ENCODE results near the gene CTSD.

Gene CTSD

DNA sequence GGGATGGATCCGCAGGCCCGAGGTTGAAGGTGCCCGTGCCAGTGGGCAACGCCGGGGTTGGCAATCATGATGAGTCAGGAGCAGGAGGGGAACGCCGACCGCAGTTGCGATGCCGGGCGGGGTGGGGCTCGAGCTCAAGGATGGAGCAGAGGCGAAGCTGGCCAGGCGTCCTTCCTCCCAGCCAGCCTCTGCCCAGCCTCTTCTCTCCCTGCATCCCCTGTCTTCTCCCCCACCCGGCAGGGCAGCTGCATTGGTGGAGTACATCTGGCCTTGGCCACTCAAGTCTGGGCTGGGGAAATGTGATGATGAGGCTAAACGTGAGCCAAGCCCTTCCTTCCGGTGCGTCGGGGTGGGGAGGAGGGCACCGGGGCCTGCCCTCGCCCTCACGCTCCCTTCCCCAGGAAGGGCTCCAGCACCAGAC lies 17.2 kb downstream of the CTSD start:
- no peak for DNase-seq (ENCODE audit: extremely low read depth in 1 of 2, low read depth in 1 of 2)

- DNase-seq (ENCODE audit: extremely low read depth in 1 of 2, low read depth in 1 of 2): no peak
These were observed 17.9 kb downstream of the CTSD start for GRCh38 chr11:1745701-1746320.

DNA sequence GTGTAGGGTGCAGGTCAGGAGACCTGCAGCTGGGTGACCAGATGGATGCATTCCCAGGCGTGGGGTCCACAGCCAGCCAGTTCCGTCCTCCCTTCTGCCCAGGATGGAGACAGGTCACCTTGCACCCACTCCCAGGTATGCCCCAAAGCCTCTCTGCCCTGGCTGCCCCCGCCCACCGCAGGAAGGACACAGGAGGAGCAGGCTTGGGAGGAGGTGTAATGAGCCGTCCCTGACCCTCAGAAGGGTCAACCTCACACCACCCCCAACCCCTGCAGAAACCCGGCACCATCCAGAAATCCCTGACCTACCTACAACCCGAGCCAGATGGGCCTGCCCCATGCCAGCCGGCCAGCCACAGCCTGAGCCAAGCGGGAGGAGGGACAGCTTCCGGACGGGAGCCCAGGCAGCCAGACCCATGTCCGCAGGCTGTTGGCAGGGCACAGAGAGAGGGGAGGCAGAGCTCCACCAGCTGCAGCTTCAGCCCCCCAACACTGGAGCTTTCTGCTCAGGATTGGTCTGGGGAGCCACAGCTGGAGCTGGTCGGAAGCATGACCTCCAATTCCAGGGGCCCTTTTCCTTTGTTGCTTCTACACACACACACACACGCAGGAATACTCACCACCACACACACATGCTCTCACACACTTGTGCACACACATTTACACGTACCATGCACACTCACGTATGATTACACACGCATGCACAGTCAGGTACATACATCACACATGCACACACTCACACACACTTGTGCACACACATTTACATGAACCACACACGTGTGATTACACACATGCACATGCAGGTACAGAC lies 18.6 kb downstream of the CTSD start:
- DNase-seq (ENCODE audit: extremely low read depth in 1 of 2, low read depth in 1 of 2): no peak

GRCh38 chr11:1744137-1744886 lies 19.4 kb downstream of the CTSD start:
- DNase-seq (ENCODE audit: extremely low read depth in 1 of 2, low read depth in 1 of 2): no peak

GRCh38 chr11:1743585-1744136 lies 20.1 kb downstream of the CTSD start:
- DNase-seq (ENCODE audit: extremely low read depth in 1 of 2, low read depth in 1 of 2): no peak

- no peak for DNase-seq (ENCODE audit: extremely low read depth in 1 of 2, low read depth in 1 of 2)
These were observed 20.7 kb downstream of the CTSD start for GRCh38 chr11:1742869-1743584.

DNA sequence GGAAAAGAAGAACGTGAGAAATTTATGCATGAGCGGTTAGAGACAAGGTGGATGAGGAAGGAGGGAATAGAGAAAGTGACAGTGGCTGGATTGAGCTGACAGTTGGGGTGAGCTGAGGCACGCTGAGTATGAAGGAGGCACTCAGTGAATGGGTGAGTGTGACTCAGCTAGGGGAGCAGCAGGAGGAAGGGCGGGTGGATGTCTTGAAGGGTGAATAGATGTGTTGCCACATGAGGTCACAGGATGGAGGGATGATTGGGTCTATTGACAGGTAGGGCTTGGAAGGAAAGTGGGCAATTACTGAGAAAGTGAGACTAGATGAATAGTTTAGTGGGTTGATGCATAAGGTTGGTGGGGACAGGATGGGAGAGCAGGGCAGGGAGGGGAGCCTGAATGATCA lies 21.4 kb downstream of the CTSD start:
- DNase-seq (ENCODE audit: extremely low read depth in 1 of 2, low read depth in 1 of 2): no peak

DNA sequence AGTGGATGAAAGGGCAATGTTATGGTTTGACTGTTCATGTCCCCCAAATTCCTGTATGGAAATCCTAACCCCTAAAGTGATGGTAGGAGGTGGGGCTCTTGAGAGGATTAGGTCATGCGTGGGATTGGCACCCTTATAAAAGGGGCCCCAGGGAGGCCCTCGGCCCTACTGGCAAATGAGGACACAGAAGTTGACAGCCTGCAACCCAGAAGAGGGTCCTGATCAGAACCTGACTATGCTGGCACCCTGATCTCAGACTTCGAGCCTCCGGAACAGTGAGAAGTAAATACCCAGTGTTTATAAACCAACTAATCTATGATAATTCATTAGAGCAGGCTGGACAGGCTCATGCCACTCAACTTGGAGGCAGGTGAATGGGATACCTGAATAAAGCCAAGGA lies 22.0 kb downstream of the CTSD start:
- no peak for DNase-seq (ENCODE audit: extremely low read depth in 1 of 2, low read depth in 1 of 2)

DNA sequence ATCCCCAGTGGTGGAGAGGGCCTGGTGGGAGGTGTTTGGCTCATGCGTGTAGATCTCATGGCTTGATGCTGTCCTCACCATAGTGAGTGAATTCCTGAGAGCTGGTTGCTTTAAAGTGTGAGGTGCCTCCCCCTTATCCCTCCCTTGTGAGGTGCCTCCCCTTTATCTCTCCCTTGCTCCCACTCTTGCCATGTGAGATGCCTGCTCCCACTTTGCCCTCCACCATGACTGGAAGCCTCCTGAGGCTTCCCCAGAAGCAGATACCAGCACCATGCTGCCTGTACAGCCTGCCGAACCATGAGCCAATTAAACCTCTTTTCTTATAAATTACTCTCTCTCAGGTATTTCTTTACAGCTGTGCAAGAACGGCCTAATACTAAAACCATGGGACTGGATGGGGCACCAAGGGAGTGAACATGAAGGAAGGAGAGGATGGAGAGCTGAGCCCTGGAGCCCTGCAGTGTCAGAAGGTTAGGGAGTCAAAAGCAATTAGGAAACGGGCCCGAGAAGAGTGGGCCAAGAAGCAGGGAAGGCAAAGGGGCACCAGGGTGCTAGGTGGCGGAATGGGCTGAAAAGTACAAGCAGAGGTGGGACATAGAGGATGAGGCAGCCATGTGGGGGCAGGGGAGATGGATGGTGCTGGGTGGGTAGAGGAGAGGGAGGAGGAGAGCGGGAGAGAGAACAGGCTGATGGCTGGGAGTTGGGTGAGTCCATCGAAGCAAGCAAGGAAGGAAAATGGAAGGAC lies 22.8 kb downstream of the CTSD start:
- DNase-seq (ENCODE audit: extremely low read depth in 1 of 2, low read depth in 1 of 2): no peak

- DNase-seq (ENCODE audit: extremely low read depth in 1 of 2, low read depth in 1 of 2): no peak
These were observed 24.2 kb downstream of the CTSD start for GRCh38 chr11:1739576-1739975.

DNA sequence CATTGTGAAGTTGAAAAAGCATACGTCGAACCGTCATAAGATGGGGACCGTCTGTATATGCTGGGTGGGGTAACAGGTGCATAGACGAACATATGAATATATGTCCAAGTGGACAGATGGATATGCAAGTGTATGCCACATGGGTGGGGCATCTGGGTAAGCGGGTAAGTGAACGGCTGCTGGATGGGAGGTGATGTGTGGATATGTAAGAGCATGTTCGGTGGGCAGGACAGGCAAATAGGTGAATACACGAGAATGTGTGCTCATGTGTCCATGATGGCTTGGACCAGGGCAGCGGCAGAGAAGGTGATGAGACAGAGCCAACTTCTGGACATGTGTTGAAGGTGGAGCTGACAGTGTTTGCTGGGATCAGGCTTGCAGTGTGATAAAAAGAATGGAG lies 25.3 kb downstream of the CTSD start:
- no peak for DNase-seq (ENCODE audit: extremely low read depth in 1 of 2, low read depth in 1 of 2)

GRCh38 chr11:1737080-1737757 lies 26.5 kb downstream of the CTSD start:
- no peak for DNase-seq (ENCODE audit: extremely low read depth in 1 of 2, low read depth in 1 of 2)

DNA sequence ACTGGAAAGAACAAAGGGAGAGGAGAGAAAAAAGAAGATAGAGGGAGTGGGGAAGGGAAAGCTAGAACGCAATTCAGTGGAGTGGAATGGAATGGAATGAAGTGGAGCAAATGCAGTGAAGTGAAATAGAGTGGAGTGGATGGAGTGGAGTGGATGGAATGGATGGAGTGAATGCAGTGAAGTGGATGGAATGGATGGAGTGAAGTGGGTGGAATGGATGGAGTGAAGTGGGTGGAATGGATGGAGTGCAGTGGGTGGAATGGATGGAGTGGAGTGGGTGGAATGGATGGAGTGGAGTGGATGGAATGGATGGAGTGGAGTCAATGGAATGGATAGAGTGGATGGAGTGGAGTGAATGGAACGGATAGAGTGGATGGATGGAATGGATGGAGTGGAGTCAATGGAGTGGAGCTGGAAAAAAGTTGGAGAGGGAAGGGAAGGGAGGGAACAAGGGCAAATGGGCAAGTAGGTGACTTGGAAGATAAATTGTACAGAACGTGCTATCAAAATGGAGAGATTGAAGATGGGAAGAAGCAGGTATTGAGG lies 27.2 kb downstream of the CTSD start:
- no peak for DNase-seq (ENCODE audit: extremely low read depth in 1 of 2, low read depth in 1 of 2)

- DNase-seq (ENCODE audit: extremely low read depth in 1 of 2, low read depth in 1 of 2): no peak
These were observed 28.5 kb downstream of the CTSD start for GRCh38 chr11:1735271-1735670.

- no peak for DNase-seq (ENCODE audit: extremely low read depth in 1 of 2, low read depth in 1 of 2)
These were observed 29.1 kb downstream of the CTSD start for GRCh38 chr11:1734641-1735081.

GRCh38 chr11:1733716-1734640 lies 29.7 kb downstream of the CTSD start:
- DNase-seq (ENCODE audit: extremely low read depth in 1 of 2, low read depth in 1 of 2): no peak

DNA sequence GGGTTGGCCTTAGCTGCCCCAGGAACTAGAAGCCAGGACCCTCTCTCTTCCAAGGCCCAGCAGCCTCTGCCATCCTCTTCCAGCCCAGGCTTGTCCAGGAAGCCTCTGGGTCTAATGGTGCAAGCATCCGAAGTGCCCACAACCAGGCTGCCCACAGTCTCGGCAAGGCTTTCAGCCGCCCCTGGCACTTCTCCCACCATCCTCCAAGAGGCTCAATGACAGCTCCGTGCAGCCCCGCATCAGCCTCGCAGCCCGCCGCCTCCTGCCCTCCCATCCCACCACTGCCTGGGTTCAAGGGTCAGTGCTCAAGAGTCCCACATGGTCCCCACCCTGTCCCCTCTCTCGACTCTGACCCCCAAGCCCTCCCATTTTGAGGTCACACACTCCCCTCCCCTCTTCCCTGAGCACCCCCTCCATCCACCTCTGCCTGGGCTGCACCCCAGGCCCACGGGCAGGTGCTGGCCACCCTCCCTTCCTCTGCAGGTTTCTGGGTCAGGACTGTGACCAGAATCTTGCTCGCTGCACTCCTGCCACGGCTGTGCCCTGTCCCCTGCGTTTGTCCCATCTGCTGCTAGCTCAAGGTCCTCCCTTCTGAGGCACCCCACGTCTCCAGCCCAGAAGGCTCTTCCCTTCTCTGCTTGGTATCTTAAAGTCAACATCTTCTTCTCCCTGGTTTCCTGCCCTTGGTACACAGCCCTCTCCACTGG lies 30.6 kb downstream of the CTSD start:
- no peak for DNase-seq (ENCODE audit: extremely low read depth in 1 of 2, low read depth in 1 of 2)

Measured in stimulated activated CD8-positive, alpha-beta memory T cell treated with anti-CD3 and anti-CD28 coated beads, Interleukin-7, amount 100 ng/mL, for 48 hours (primary cell).